ENCODE measurements around the gene CHD1L. TPM values are rescaled to one million over a fixed set of nuclear protein-coding genes. Genes with fewer than 3 reads are reported as not detected.

CHD1L gene
- total and polyA plus RNA-seq, 8 donors, result 2.9 to 51.2 (median 14.2) TPM

GRCh38 chr1:147217141-147217540 lies 25.3 kb upstream of the CHD1L start:
- WGBS, 5 donors, result 91 to 99% (median 96%) methylated on average over 6 to 7 of the region's 7 CpGs
- Histone ChIP-seq H3K27me3 (no peaks in the 10 kb centered on the region), H3K4me1 (peaks cover 0 to 35% (median 19%) of the 10 kb centered on the region in 4 donors), H3K9me3 (no peaks in the 10 kb centered on the region), H3K27ac (no peak overlapping the region), H3K4me3 (no peak overlapping the region), H3K36me3 (peaks cover 1 to 58% (median 14%) of the 10 kb centered on the region in 4 donors)
- TF ChIP-seq EP300 (IDR thresholded peaks at IDR 0.05) (no peak), POLR2A (IDR thresholded peaks at IDR 0.05) (no peak), POLR2AphosphoS5 (IDR thresholded peaks at IDR 0.05) (no peak), CTCF (IDR thresholded peaks at IDR 0.05) (no peak)
- DNase-seq, result no peak
- intact Hi-C loops (cut with DNase I; ENCODE audit: low total_unique reads), result no loop called here

GRCh38 chr1:147218606-147219005 lies 23.9 kb upstream of the CHD1L start:
- intact Hi-C loops (cut with DNase I; ENCODE audit: low total_unique reads), result no loop called here
- H3K4me3 ChIP-seq, result no peak overlapping the region
- 52 to 96% (median 61%) methylated on average over 2 to 3 of the region's 3 CpGs for WGBS, 5 donors
- no peak for DNase-seq
- TF ChIP-seq EP300 (IDR thresholded peaks at IDR 0.05) (no peak), POLR2A (IDR thresholded peaks at IDR 0.05) (no peak), CTCF (IDR thresholded peaks at IDR 0.05) (no peak), POLR2AphosphoS5 (IDR thresholded peaks at IDR 0.05) (no peak)
- peaks cover 0 to 45% (median 6%) of the 10 kb centered on the region in 4 donors for H3K36me3 ChIP-seq
- no peaks in the 10 kb centered on the region for H3K9me3 ChIP-seq
- H3K27me3 ChIP-seq, result no peaks in the 10 kb centered on the region
- H3K27ac ChIP-seq, result no peak overlapping the region
- peaks cover 0 to 26% (median 16%) of the 10 kb centered on the region in 4 donors for H3K4me1 ChIP-seq

GRCh38 chr1:147223740-147224615 lies 18.5 kb upstream of the CHD1L start:
- Histone ChIP-seq H3K4me3 (peak overlapping the region; percentile 56 to 65 (median 60)), H3K36me3 (peaks cover 0 to 20% (median 0%) of the 10 kb centered on the region in 4 donors), H3K27ac (peak overlapping the region; percentile 79 to 89 (median 84)), H3K9me3 (no peaks in the 10 kb centered on the region), H3K27me3 (no peaks in the 10 kb centered on the region), H3K4me1 (peaks cover 5 to 25% (median 11%) of the 10 kb centered on the region in 4 donors)
- TF ChIP-seq POLR2A (IDR thresholded peaks at IDR 0.05) (no peak), POLR2AphosphoS5 (IDR thresholded peaks at IDR 0.05) (no peak), CTCF (IDR thresholded peaks at IDR 0.05) (no peak), EP300 (IDR thresholded peaks at IDR 0.05) (no peak)
- WGBS, 5 donors, result 64 to 77% (median 71%) methylated on average over 12 to 14 of the region's 14 CpGs
- no peak for DNase-seq
- intact Hi-C loops (cut with DNase I; ENCODE audit: low total_unique reads), result no loop called here

GRCh38 chr1:147225193-147225730 lies 17.2 kb upstream of the CHD1L start, which contains the start of gene FMO5:
TSS of gene FMO5 (minus strand) at chr1:147225339. CDS start at chr1:147225029, 310 bp downstream.
- Histone ChIP-seq H3K4me1 (peaks cover 5 to 25% (median 11%) of the 10 kb centered on the region in 4 donors), H3K9me3 (no peaks in the 10 kb centered on the region), H3K27ac (peak within 1 kb of the TSS; percentile 79 to 89 (median 84)), H3K27me3 (no peaks in the 10 kb centered on the region), H3K36me3 (peaks cover 0 to 15% (median 0%) of the 10 kb centered on the region in 4 donors), H3K4me3 (peak within 1 kb of the TSS; percentile 56 to 65 (median 60))
- 0 to 1% (median 1%) methylated on average over 17 of the region's 17 CpGs for WGBS, 5 donors
- intact Hi-C loops (cut with DNase I; ENCODE audit: low total_unique reads), result no loop called here
- DNase-seq, result peak; percentile 78 to 91
- TF ChIP-seq POLR2AphosphoS5 (IDR thresholded peaks at IDR 0.05) (peak in 2 of 3 donors; percentile 59 to 61), EP300 (IDR thresholded peaks at IDR 0.05) (no peak), CTCF (IDR thresholded peaks at IDR 0.05) (peak in 4 of 7 experiments; percentile 16 to 44 (median 35))

All from stomach (tissue), 9 donors.